ENCODE measurements around the gene MPHOSPH9.

MPHOSPH9 gene

GRCh38 chr12:123180171-123180570 is 52.8 kb downstream of the MPHOSPH9 start:
- H3K27me3 ChIP-seq (ENCODE audit: insufficient read depth, poor library complexity, severe bottlenecking) = no peaks in the 10 kb centered on the region
- no peak overlapping the region for H3K27ac ChIP-seq (replicated peaks)
- DNase-seq (ENCODE audit: low read depth in 1 of 2, low spot score in 1 of 2) = no peak
- H3K4me3 ChIP-seq (replicated peaks; ENCODE audit: insufficient read depth, low read length) = no peak overlapping the region
- TF ChIP-seq GABPA (IDR thresholded peaks at IDR 0.05; ENCODE audit: low read depth) (no peak), CTCF (IDR thresholded peaks at IDR 0.05; ENCODE audit: insufficient read depth, low read length) (no peak), SPI1 (IDR thresholded peaks at IDR 0.05; ENCODE audit: borderline replicate concordance, low read depth) (no peak), POLR2AphosphoS5 (IDR thresholded peaks at IDR 0.05; ENCODE audit: low read depth) (no peak), REST (IDR thresholded peaks at IDR 0.05; ENCODE audit: insufficient replicate concordance, low read depth) (no peak)

GRCh38 chr12:123171967-123172366 is 61.0 kb downstream of the MPHOSPH9 start:
- Histone ChIP-seq H3K27ac (replicated peaks) (no peak overlapping the region), H3K4me3 (replicated peaks; ENCODE audit: insufficient read depth, low read length) (no peak overlapping the region), H3K27me3 (ENCODE audit: insufficient read depth, poor library complexity, severe bottlenecking) (no peaks in the 10 kb centered on the region)
- no peak for TF ChIP-seq GABPA (IDR thresholded peaks at IDR 0.05; ENCODE audit: low read depth)
- TF ChIP-seq SPI1 (IDR thresholded peaks at IDR 0.05; ENCODE audit: borderline replicate concordance, low read depth) = no peak
- no peak for TF ChIP-seq REST (IDR thresholded peaks at IDR 0.05; ENCODE audit: insufficient replicate concordance, low read depth)
- TF ChIP-seq POLR2AphosphoS5 (IDR thresholded peaks at IDR 0.05; ENCODE audit: low read depth) = no peak
- no peak for TF ChIP-seq CTCF (IDR thresholded peaks at IDR 0.05; ENCODE audit: insufficient read depth, low read length)
- DNase-seq (ENCODE audit: low read depth in 1 of 2, low spot score in 1 of 2) = no peak

DNA sequence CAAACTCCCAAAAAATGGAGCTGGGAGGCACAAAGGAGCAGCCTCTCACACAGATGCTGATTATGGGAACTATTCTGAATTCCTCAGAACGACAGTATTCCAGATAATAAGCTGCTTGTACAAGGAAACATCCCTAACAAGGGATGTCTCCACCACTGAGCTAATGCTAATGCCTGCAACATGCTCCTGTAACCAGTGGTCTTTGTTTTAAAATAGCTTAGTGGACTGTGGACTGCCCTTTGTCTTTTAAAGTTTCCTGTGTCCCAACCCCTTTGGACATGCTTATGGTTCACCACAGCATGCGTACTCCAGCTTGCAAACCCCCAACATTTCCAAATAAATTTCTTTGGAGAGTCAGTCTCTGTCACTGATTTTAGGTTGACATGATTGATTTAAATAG is 65.6 kb downstream of the MPHOSPH9 start:
- TF ChIP-seq POLR2AphosphoS5 (IDR thresholded peaks at IDR 0.05; ENCODE audit: low read depth) = no peak
- no peak for TF ChIP-seq SPI1 (IDR thresholded peaks at IDR 0.05; ENCODE audit: borderline replicate concordance, low read depth)
- TF ChIP-seq REST (IDR thresholded peaks at IDR 0.05; ENCODE audit: insufficient replicate concordance, low read depth) = no peak
- no peak for TF ChIP-seq CTCF (IDR thresholded peaks at IDR 0.05; ENCODE audit: insufficient read depth, low read length)
- no peaks in the 10 kb centered on the region for H3K27me3 ChIP-seq (ENCODE audit: insufficient read depth, poor library complexity, severe bottlenecking)
- H3K4me3 ChIP-seq (replicated peaks; ENCODE audit: insufficient read depth, low read length) = no peak overlapping the region
- DNase-seq (ENCODE audit: low read depth in 1 of 2, low spot score in 1 of 2) = no peak
- no peak overlapping the region for H3K27ac ChIP-seq (replicated peaks)

Data from HL-60 (cell line).